ENCODE measurements around the gene TNFRSF25. TPM values are rescaled to one million over a fixed set of nuclear protein-coding genes. Genes with fewer than 3 reads are reported as not detected.
"Not testable (repeated sequence)": the region's sequence is repeated elsewhere in the genome, so short reads cannot be mapped to it uniquely, and the experiment has no call there.

TNFRSF25 gene
- total and polyA plus RNA-seq, 8 donors: 5.6 to 34.8 (median 23.3) TPM

GRCh38 chr1:6459850-6460265 is 6.1 kb downstream of the TNFRSF25 start:
- ATAC-seq (peak; percentile 13), DNase-seq (no peak)
- no peak for TF ChIP-seq CTCF (IDR thresholded peaks at IDR 0.05)
- Histone ChIP-seq H3K27me3 (peaks cover 15 to 79% of the 10 kb centered on the region in 2 donors), H3K4me3 (no peak overlapping the region), H3K9me3 (no peaks in the 10 kb centered on the region), H3K36me3 (peaks cover 0 to 12% of the 10 kb centered on the region in 2 donors), H3K27ac (no peak overlapping the region), H3K4me1 (peaks cover 0 to 6% of the 10 kb centered on the region in 2 donors)
- intact Hi-C loops (cut with DNase I): no loop called here

GRCh38 chr1:6456800-6457466 is 9.0 kb downstream of the TNFRSF25 start:
- Histone ChIP-seq H3K4me1 (peaks cover 0 to 6% of the 10 kb centered on the region in 2 donors), H3K36me3 (peaks cover 0 to 10% of the 10 kb centered on the region in 2 donors), H3K9me3 (no peaks in the 10 kb centered on the region), H3K4me3 (no peak overlapping the region), H3K27ac (no peak overlapping the region), H3K27me3 (peaks cover 36 to 100% of the 10 kb centered on the region in 2 donors)
- intact Hi-C loops (cut with DNase I): no loop called here
- ATAC-seq: no peak
- no peak for TF ChIP-seq CTCF (IDR thresholded peaks at IDR 0.05)
- no peak for DNase-seq

GRCh38 chr1:6455752-6456520 is 10.0 kb downstream of the TNFRSF25 start:
- ATAC-seq; intact Hi-C loops (cut with DNase I): not testable (repeated sequence)

GRCh38 chr1:6454856-6455751 is 10.9 kb downstream of the TNFRSF25 start:
- no peaks in the 10 kb centered on the region for H3K9me3 ChIP-seq
- intact Hi-C loops (cut with DNase I): no loop called here
- H3K4me3 ChIP-seq: no peak overlapping the region
- peaks cover 0 to 3% of the 10 kb centered on the region in 2 donors for H3K4me1 ChIP-seq
- H3K36me3 ChIP-seq: no peaks in the 10 kb centered on the region
- DNase-seq (peak in 1 of 4 donors; percentile 67), ATAC-seq (no peak)
- H3K27me3 ChIP-seq: peaks cover 42 to 100% of the 10 kb centered on the region in 2 donors
- no peak overlapping the region for H3K27ac ChIP-seq
- TF ChIP-seq CTCF (IDR thresholded peaks at IDR 0.05): no peak

More at GRCh38 chr1:6455752-6456520, 10.0 kb downstream of the TNFRSF25 start:
- H3K36me3 ChIP-seq, H3K27ac ChIP-seq, DNase-seq, H3K4me1 ChIP-seq, H3K9me3 ChIP-seq, H3K4me3 ChIP-seq: not testable (repeated sequence)
- peaks cover 40 to 100% of the 10 kb centered on the region in 2 donors for H3K27me3 ChIP-seq

GRCh38 chr1:6453895-6454855 is 11.8 kb downstream of the TNFRSF25 start:
- H3K9me3 ChIP-seq; ATAC-seq; H3K27ac ChIP-seq; H3K4me3 ChIP-seq; H3K4me1 ChIP-seq; H3K36me3 ChIP-seq; intact Hi-C loops (cut with DNase I): not testable (repeated sequence)
- peak in 2 of 4 donors; percentile 63 to 72 for DNase-seq
- peaks cover 51 to 100% of the 10 kb centered on the region in 2 donors for H3K27me3 ChIP-seq

Measured in left lung (tissue), 10 donors.